RWPE1 (cell line): ENCODE data around the gene WDR88.
"Not testable (repeated sequence)": the region's sequence is repeated elsewhere in the genome, so short reads cannot be mapped to it uniquely, and the experiment has no call there.

Experiments used
- CTCF ChIA-PET: fragments of 350-600 bp; sonication (Branson Sonifier 250); formaldehyde crosslinking; extraction: SDS; loops from one replicate; lab custom pipeline; 2021; lab: Yijun Ruan, JAX
- POLR2A ChIA-PET: fragments of 400-600 bp; formaldehyde crosslinking; extraction: SDS; loops from one replicate; lab custom pipeline; 2020; ENCODE audit warnings: antibody characterized with exemption; ENCODE audit not compliant: low non-redundant PET; lab: Yijun Ruan, JAX
- DNase-seq: peaks from one replicate; pipeline ENCODE4 v3.0.0; 2012; ENCODE audit warnings: low spot score
- H3K27ac ChIP-seq: fragments of 450-650 bp; 2 replicates; pipeline ENCODE4 v1.5.1; 2017
- TF ChIP-seq, protein P1 (sequence below): fragments of 450-650 bp; conservative IDR thresholded peaks from 2 replicates; pipeline ENCODE4 v1.5.1; 2017; ENCODE audit warnings: low read depth, mild to moderate bottlenecking

Gene WDR88

DNA sequence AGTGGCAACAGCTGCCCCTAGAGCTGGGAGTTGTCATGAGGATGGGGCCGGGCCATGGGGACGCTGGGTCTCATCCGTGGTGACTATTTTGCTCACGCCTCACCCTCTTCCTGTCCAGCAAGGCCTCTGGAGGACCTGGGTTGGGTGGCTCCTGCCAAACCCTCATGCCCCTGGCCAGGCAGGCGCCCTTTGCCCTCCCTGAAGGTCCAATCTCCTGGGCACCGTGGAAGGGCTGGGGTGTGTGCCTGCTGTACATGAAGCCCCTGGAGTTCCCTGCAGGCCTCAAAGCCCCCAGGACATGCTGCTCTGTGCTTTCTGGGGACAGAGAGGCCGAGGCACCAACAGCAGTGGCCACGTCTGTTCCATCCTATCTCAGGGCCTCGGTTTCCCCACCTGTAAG lies 76.0 kb downstream of the WDR88 start:
- POLR2A ChIA-PET = no interaction called here
- no peak for DNase-seq
- H3K27ac ChIP-seq = no peak overlapping the region
- CTCF ChIA-PET = interaction anchor here (0.7 kb wide), 1 partner anchor 1100 kb away, joined by 4 read pairs; no protein-coding TSS in a partner anchor
- TF ChIP-seq, protein P1, sequence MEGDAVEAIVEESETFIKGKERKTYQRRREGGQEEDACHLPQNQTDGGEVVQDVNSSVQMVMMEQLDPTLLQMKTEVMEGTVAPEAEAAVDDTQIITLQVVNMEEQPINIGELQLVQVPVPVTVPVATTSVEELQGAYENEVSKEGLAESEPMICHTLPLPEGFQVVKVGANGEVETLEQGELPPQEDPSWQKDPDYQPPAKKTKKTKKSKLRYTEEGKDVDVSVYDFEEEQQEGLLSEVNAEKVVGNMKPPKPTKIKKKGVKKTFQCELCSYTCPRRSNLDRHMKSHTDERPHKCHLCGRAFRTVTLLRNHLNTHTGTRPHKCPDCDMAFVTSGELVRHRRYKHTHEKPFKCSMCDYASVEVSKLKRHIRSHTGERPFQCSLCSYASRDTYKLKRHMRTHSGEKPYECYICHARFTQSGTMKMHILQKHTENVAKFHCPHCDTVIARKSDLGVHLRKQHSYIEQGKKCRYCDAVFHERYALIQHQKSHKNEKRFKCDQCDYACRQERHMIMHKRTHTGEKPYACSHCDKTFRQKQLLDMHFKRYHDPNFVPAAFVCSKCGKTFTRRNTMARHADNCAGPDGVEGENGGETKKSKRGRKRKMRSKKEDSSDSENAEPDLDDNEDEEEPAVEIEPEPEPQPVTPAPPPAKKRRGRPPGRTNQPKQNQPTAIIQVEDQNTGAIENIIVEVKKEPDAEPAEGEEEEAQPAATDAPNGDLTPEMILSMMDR = no peak

DNA sequence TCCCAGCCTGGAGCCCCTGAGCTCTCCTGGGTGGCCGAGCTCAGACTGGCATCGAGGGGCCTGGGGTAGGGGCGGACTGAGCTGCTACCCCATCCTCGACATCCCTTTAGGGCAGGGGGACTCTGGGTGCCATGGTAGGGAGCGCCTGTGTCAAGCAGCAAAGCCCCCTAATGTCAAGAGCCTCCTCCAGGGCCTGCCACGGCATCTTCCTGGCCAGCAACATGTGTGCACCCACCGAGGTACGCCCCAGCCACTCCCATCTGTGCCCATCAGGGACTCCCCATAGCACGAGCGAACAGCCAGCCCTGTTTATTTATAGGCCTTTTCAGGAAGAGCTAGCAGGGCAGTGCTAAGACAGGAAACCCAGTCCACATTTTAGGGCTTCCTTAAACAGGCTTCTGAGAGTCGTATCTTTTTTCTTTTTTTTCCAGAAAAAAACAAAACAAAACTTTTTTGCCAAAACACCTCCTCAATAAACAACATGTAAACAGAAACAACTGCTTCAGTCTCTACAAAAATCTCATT lies 76.5 kb downstream of the WDR88 start:
- CTCF ChIA-PET = interaction anchor here (0.7 kb wide), 1 partner anchor 1100 kb away, joined by 4 read pairs; no protein-coding TSS in a partner anchor
- no peak for DNase-seq
- POLR2A ChIA-PET = no interaction called here
- TF ChIP-seq, protein P1 = no peak
- no peak overlapping the region for H3K27ac ChIP-seq

DNA sequence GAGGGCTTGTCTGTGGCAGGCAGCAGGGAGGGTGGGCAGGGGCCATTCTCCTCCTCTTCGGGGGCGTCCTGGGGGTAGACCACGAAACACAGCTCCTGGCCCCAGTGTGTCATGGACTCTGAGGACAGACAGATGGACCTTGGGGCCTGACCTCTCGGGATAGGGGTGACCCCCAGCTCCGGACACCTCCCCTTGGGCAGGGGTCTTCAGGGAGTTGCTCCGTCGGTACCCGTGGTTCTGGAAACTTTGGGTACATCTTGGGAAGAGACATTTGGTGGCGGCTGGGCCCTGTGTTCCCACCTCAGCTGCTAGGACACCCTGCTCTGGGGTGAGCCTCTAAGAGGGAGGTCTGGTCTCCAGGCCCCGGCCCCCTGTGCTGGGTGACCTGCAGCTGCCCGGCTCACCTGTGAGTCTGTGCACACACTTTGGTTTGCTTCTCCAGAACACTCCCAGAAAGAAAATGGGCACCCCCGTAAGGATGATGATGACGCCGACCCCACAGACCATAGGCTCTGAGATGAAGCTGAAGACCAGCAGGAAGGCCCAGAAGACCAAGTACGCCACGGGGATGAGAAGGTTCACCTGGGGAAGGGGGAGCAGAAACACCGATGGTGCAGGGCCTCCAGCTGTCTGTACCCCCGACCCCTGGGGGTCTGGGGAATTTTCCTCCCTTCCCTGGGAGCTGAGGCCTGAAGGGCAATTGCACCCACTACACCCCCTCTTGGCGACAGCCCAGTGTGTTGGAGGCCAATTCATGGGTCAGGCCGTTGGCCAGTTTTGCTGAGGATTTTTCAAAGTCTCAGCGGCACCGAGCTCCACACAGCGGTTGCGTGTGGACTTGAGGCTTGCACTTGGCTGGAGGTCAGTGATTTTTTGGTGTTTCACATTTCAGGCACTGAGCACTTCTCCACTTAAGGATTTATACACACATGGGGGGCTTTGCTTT lies 77.3 kb downstream of the WDR88 start:
- TF ChIP-seq, protein P1 = no peak
- CTCF ChIA-PET = interaction anchor here (0.5 to 0.7 kb wide), 2 partner anchors 66 to 1099 kb away, joined by 3 to 4 read pairs; no protein-coding TSS in a partner anchor
- DNase-seq = no peak
- H3K27ac ChIP-seq = no peak overlapping the region
- POLR2A ChIA-PET = no interaction called here

DNA sequence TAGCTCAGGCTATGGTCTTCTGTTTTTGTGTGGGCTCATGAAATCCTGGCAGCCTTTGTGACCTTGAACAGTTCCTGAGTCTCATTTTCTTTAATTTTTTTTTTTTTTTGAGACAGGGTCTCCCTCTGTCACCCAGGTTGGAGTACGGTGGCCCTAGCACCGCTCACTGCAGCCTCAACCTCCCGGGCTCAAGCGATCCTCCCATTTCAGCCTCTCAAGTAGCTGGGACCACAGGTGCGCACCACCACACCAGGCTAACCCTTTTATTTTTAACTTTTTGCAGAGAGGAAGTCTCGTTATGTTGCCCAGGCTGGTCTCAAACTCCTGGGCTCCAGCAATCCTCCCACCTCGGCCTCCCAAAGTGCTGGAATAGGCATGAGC lies 77.9 kb downstream of the WDR88 start:
- POLR2A ChIA-PET, H3K27ac ChIP-seq, DNase-seq: not testable (repeated sequence)
- CTCF ChIA-PET = interaction anchor here (0.5 kb wide), 1 partner anchor 67 kb away, joined by 3 read pairs; no protein-coding TSS in a partner anchor

DNA sequence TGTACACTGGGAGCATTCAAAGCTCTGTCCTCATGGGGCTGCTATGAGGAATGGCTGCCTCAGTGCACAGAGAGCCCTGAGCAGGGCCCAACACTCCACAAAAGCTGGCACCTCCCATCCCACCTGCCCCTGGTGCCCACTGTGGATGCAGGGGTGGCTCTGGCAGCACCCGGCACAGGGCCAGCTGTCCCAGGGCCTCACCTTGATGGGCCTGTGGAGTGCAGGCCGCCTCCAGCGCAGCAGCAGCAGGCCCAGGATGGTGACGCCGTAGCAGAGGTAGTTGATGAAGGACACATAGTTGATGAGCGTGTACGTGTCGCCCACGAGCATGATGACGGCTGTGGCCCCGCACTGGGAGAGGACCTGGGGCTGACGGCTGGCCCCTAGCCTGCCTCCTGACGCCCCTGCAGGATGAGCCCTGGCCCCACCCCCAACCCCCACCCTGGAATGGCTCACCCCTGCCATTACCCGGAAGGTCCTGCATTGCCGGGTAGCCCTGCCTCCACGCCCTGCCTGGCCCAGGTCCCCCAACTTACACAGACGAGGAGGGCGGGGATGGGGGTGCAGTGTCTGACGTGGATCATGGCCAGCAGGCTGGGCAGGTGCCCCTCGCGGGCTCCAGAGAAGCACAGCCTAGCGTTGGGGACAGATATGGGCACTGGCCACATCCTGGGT lies 78.5 kb downstream of the WDR88 start:
- H3K27ac ChIP-seq = no peak overlapping the region
- TF ChIP-seq, protein P1 = no peak
- ChIA-PET POLR2A (no interaction called here), CTCF (no interaction called here)
- DNase-seq = no peak

DNA sequence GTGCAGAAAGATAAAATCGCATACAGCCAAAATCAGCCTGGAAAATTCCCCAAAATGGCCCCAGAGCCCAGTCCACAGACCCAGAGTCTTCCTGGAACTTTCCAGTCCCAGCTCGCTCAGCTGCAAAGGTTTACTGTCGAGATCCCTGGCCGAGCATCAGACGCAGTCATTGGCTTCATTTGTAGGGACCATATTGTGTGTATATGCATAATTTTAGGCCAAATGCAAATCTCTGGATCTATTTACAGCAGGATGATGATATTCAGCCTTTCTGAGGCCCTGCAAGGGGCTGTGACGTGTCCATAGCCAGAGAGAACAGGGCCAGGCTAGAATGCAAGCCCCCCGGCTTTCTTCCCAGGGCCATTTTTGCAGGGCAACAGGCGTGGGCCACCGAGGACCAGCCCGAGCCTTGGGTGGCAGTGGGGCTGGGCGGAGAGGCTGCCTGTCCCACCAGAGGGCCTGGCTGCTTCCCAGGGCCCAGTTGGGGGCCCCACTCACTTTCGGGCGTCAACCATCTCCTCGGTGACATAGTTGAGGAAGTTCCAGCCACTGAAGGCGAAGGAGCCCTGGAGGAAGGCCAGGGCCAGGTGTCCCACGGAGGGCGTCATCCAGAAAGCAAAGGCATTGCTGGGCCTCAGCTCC lies 80.0 kb downstream of the WDR88 start:
- TF ChIP-seq, protein P1 = no peak
- ChIA-PET POLR2A (no interaction called here), CTCF (interaction anchor here (0.6 to 1.3 kb wide), 3 partner anchors 28 to 219 kb away, joined by 3 to 9 read pairs (median 4); no protein-coding TSS in a partner anchor)
- no peak overlapping the region for H3K27ac ChIP-seq
- no peak for DNase-seq
